Measurements from ENCODE around the gene HOXD8.

HOXD8 gene

DNA sequence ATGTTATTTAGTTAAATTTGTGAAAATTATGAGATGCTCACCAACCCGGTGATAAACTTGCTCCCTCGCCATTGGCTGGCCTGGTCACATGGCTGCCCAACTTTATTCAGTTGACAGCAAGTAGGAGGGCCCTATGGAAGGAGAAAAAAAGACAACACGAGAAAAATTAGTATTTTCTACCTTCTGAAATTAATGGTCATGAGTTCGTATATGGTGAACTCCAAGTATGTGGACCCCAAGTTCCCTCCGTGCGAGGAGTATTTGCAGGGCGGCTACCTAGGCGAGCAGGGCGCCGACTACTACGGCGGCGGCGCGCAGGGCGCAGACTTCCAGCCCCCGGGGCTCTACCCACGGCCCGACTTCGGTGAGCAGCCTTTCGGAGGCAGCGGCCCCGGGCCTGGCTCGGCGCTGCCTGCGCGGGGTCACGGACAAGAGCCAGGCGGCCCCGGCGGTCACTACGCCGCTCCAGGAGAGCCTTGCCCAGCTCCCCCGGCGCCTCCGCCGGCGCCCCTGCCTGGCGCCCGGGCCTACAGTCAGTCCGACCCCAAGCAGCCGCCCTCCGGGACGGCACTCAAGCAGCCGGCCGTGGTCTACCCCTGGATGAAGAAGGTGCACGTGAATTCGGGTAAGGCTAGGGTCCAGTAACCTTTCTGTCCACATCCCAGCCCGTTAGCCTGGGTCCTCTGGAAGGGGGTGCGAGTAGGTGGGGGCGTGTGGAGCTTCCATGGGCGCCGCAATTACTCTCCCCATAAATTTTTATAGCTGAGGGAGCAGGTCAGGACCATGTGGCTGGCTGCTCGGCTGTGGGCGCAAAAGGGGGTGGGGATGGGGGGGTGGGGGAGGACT is 22.2 kb downstream of the HOXD8 start, which contains the start of gene HOXD4:
Gene HOXD4, plus strand, starts transcription at position 109 of the 846 bp plus-strand sequence. Its CDS starts 84 bp downstream, at position 193.
- DNase-seq (ENCODE audit: low read depth), result no peak
- no peak within 1 kb of the TSS for H3K4me3 ChIP-seq (ENCODE audit: low read depth, low read length)
- TF ChIP-seq, protein P1, sequence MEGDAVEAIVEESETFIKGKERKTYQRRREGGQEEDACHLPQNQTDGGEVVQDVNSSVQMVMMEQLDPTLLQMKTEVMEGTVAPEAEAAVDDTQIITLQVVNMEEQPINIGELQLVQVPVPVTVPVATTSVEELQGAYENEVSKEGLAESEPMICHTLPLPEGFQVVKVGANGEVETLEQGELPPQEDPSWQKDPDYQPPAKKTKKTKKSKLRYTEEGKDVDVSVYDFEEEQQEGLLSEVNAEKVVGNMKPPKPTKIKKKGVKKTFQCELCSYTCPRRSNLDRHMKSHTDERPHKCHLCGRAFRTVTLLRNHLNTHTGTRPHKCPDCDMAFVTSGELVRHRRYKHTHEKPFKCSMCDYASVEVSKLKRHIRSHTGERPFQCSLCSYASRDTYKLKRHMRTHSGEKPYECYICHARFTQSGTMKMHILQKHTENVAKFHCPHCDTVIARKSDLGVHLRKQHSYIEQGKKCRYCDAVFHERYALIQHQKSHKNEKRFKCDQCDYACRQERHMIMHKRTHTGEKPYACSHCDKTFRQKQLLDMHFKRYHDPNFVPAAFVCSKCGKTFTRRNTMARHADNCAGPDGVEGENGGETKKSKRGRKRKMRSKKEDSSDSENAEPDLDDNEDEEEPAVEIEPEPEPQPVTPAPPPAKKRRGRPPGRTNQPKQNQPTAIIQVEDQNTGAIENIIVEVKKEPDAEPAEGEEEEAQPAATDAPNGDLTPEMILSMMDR (conservative IDR thresholded peaks at IDR 0.05; ENCODE audit: low read depth, low read length), result no peak

DNA sequence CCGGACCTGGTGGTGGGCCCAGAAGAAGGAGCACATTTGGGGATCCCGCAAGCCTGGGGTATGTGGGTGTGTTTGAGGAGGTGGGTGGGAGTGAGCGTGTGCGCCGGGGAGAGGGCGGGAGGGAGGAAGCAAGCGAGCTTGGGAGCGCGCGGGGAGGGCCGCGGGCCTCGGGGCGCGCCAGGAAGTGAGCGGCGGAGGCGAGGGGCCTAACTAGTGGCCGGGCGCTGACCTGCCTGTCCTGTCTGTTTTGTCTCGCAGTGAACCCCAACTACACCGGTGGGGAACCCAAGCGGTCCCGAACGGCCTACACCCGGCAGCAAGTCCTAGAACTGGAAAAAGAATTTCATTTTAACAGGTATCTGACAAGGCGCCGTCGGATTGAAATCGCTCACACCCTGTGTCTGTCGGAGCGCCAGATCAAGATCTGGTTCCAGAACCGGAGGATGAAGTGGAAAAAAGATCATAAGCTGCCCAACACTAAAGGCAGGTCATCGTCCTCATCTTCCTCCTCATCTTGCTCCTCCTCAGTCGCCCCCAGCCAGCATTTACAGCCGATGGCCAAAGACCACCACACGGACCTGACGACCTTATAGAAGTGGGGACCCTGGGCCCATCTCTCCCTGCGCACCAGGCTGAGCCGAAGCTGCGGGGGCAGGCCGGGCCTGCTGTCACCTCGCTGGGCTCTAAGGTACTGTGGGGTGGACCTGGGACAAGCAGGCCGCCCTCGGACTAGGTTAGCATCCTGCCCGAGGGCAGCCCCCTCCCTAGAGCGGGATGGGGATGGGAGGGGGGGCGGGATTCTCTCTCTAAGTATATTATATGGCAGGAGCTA is 23.1 kb downstream of the HOXD8 start:
- H3K4me3 ChIP-seq (ENCODE audit: low read depth, low read length), result no peak overlapping the region
- DNase-seq (ENCODE audit: low read depth), result no peak
- TF ChIP-seq, protein P1 (conservative IDR thresholded peaks at IDR 0.05; ENCODE audit: low read depth, low read length), result no peak

DNA sequence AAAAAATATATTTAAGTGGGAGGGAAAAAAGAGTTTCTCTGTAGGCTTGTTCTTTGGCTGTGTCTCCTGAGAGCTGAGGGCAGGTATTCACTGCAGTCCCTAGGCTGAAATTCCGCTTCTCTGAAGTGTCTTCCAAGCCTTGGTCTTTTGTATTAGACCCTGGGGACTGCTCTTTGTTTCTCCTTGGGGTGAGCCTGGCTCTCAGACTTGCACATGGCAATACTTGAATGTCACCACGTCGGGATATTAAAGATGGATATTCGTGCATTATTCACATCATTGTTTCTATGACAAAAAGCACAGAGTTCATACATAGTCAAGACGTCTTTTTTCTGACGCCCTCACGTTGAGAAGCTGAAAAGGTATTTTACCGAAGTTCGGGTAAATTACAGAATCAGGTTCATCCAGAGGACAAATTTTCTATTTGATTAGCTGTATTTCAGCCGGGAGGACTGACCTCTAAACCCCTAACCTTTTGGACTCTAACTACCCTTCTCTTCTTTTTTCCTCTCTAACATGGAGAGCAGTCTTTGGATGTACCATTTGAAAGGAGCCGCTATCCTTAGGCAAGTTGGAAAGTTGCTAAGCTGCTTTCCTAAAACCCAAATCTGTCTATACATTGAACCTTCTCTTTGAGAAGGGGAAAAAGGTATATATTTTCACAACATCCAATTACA is 25.2 kb downstream of the HOXD8 start:
- no peak overlapping the region for H3K4me3 ChIP-seq (ENCODE audit: low read depth, low read length)
- TF ChIP-seq, protein P1 (conservative IDR thresholded peaks at IDR 0.05; ENCODE audit: low read depth, low read length), result no peak
- DNase-seq (ENCODE audit: low read depth), result no peak

DNA sequence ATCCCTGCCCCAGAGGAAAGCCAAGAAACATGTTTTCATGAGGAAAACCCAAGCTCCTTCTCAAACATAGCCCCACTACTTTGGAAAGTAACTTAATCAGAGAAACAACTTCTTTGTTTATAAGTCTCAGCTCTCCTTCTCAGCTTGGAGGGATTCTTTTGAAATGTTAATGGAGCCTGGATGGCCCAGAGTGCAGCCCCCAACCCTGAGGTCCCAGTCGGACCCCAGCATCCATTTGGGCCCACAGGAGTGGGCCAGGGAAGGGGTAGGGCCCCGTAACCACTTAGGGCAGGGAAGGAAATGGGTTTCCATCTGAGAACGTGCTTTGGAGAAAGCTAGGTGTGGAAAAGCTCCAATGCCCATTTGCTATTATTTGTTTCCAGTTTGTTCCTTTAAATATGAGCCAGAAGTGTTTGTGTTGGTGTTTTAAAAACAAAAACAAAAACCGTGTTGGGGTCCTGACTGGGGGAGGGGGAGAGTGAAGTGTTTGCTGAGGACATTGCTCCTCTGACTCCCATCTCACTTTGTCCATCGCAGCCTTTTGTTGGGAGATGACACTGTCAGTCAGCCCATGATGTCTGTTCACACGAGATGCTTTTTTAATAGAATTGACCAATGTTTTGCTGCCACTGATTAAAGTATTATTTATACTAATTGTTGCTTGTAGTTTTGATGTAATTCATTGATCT is 26.0 kb downstream of the HOXD8 start:
- DNase-seq (ENCODE audit: low read depth), result no peak
- TF ChIP-seq, protein P1 (conservative IDR thresholded peaks at IDR 0.05; ENCODE audit: low read depth, low read length), result no peak
- H3K4me3 ChIP-seq (ENCODE audit: low read depth, low read length), result no peak overlapping the region

DNA sequence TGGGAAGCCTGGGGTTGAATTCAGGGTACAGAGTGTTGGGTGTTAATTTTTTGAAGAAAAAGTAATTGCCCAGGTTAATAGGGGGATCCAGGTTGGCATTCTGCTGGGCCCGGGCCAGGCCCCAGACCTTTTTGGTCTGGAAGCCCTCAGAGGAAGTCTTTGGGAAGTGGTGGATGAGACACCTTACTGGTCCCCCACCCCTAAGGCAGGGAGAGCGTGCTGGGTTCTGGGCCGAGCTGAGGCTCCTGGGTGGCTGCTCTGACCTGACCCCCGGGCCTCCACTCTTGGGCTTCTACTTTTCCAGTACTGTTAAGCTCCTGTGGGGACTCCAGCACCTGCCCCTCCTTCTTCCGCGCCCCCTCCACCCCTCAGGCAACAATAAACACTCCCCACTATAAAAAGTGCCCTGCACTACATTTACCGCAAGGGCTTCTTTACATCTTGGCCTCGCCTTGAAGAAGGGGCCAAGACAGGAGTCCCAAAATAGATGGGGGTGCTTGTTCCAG is 26.8 kb downstream of the HOXD8 start:
- TF ChIP-seq, protein P1 (conservative IDR thresholded peaks at IDR 0.05; ENCODE audit: low read depth, low read length), result no peak
- H3K4me3 ChIP-seq (ENCODE audit: low read depth, low read length), result no peak overlapping the region
- DNase-seq (ENCODE audit: low read depth), result no peak

DNA sequence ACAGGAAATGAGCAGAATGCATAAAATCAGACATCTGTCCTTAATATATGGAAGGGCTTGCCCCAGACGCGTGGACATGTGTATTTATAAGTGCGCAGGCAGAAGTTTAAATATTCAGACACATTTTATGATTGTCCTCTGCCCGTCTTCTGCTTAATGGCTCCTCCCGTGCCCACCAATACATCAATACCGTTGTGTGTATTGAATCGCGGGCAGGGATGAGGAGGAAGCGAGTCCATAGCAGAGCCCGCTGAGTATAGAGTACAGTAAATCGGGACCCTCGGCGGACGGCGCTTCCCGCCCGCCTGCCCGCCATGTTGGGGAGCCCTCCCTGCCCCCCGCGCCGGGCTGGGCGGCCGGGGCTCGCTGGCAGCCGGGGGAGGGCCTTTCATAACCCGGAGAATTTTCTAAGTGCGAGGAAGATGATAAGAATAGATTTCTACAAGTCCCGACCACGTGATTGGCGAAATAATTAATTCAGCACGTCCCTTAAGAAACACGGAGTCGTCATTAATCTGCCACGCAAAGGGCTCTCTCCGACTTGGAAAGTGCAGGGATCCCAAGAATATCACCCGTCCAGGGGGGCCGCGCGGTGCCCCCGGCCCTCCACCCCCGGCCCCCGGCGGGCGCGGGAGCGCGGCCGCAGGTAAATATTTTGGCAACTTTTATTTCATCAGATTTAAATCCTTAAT is 27.4 kb downstream of the HOXD8 start, which contains the start of gene HOXD3:
Gene HOXD3, plus strand, starts transcription at position 501 of the 692 bp plus-strand sequence. CDS start 11,808 bp downstream, outside the sequence.
- DNase-seq (ENCODE audit: low read depth), result no peak
- H3K4me3 ChIP-seq (ENCODE audit: low read depth, low read length), result no peak within 1 kb of the TSS
- TF ChIP-seq, protein P1 (conservative IDR thresholded peaks at IDR 0.05; ENCODE audit: low read depth, low read length), result no peak

Data from choroid plexus epithelial cell (primary cell).